Measurements from ENCODE around the gene KBTBD8.

- TF ChIP-seq CTCF (IDR thresholded peaks at IDR 0.05): no peak
- no peak for TF ChIP-seq ZFX (IDR thresholded peaks at IDR 0.05; ENCODE audit: borderline replicate concordance)
Observed at GRCh38 chr3:67030785-67031740, 33.0 kb downstream of the KBTBD8 start.

All from 22Rv1 (cell line).